Neural progenitor cell (in vitro differentiated cells): ENCODE data around the gene CAPN14. TPM values are rescaled to one million over a fixed set of nuclear protein-coding genes. Genes with fewer than 3 reads are reported as not detected.
A peak's percentile ranks its signal among the peaks of the same experiment; 100 is the strongest.

Source experiments
- DNase-seq: peaks from one replicate; pipeline ENCODE4 v3.0.0-alpha.2; 2016; ENCODE audit warnings: low spot score
- H2AFZ ChIP-seq: fragments of 200-600 bp; sonication (generic); replicated peaks from 2 replicates; pipeline ENCODE4 v1.6.1; 2016; ENCODE audit warnings: antibody characterized with exemption
- H3F3A ChIP-seq: fragments of 200-600 bp; sonication (generic); 2 replicates; pipeline ENCODE4 v1.6.1; 2016; ENCODE audit warnings: antibody characterized with exemption, low read depth
- H3K27ac ChIP-seq: fragments of 200-600 bp; sonication (generic); 2 replicates; pipeline ENCODE4 v1.5.1; 2016; ENCODE audit warnings: mild to moderate bottlenecking
- H3K27me3 ChIP-seq: fragments of 200-600 bp; sonication (generic); 2 replicates; pipeline ENCODE4 v1.6.1; 2016; ENCODE audit warnings: mild to moderate bottlenecking, moderate library complexity
- H3K36me3 ChIP-seq: fragments of 200-600 bp; sonication (generic); 2 replicates; pipeline ENCODE4 v1.5.1; 2016
- H3K4me1 ChIP-seq: fragments of 200-600 bp; sonication (generic); 2 replicates; pipeline ENCODE4 v1.6.1; 2016; ENCODE audit warnings: mixed run types
- H3K4me2 ChIP-seq: fragments of 200-600 bp; sonication (generic); 2 replicates; pipeline ENCODE4 v1.6.1; 2016
- H3K4me3 ChIP-seq: fragments of 200-600 bp; sonication (generic); 2 replicates; pipeline ENCODE4 v1.5.1; 2016
- H3K79me2 ChIP-seq: fragments of 200-600 bp; sonication (generic); 2 replicates; pipeline ENCODE4 v1.6.1; 2016; ENCODE audit warnings: low read depth
- H3K9ac ChIP-seq: fragments of 200-600 bp; sonication (generic); 2 replicates; pipeline ENCODE4 v1.6.1; 2016
- H3K9me3 ChIP-seq: fragments of 200-600 bp; sonication (generic); 2 replicates; pipeline ENCODE4 v1.5.1; 2016; ENCODE audit warnings: low read depth
- H4K20me1 ChIP-seq: fragments of 200-600 bp; sonication (generic); 2 replicates; pipeline ENCODE4 v1.6.1; 2016; ENCODE audit warnings: low read depth
- H3K27ac Mint-ChIP-seq: 3 replicates; pipeline ENCODE4 v1.8.0; 2021; ENCODE audit warnings: mixed read lengths
- H3K27me3 Mint-ChIP-seq: 2 replicates; pipeline ENCODE4 v1.8.0; 2022; ENCODE audit warnings: low read depth, mild to moderate bottlenecking, inconsistent platforms, moderate library complexity, mixed read lengths; ENCODE audit not compliant: insufficient read depth
- H3K36me3 Mint-ChIP-seq: 3 replicates; pipeline ENCODE4 v1.8.0; 2021; ENCODE audit warnings: mixed read lengths
- H3K4me1 Mint-ChIP-seq: 3 replicates; pipeline ENCODE4 v1.8.0; 2021; ENCODE audit warnings: mixed read lengths
- H3K4me3 Mint-ChIP-seq: 3 replicates; pipeline ENCODE4 v1.8.0; 2021; ENCODE audit warnings: mild to moderate bottlenecking, moderate library complexity, mixed read lengths
- H3K9me3 Mint-ChIP-seq: 3 replicates; pipeline ENCODE4 v1.8.0; 2020; ENCODE audit warnings: mixed read lengths
- CTCF ChIP-seq: fragments of 200-600 bp; sonication (generic); IDR thresholded peaks from 2 replicates; pipeline ENCODE4 v1.5.1; 2017; ENCODE audit warnings: antibody characterized with exemption, mild to moderate bottlenecking
- EZH2 ChIP-seq: fragments of 200-600 bp; sonication (generic); IDR thresholded peaks from 2 replicates; pipeline ENCODE4 v1.6.1; 2017; ENCODE audit warnings: antibody characterized with exemption, mild to moderate bottlenecking, moderate library complexity
- EZH2phosphoT487 ChIP-seq: fragments of 200-600 bp; sonication (generic); IDR thresholded peaks from 2 replicates; pipeline ENCODE4 v1.6.1; 2017; ENCODE audit warnings: antibody characterized with exemption
- total RNA-seq: library from RNA; depleted of rRNA; stranded (reverse); fragments of >200 nt; gene quantifications from 2 replicates; pipeline ENCODE4 v1.2.3, GENCODE V29; 2015; ENCODE audit warnings: low replicate concordance

CAPN14 gene
- total RNA-seq, 1 donor from 2014 or later: 0.04 TPM

- H3K27ac Mint-ChIP-seq: no peak overlapping the region
- Histone ChIP-seq H3K9ac (no peak overlapping the region), H3K27ac (no peak overlapping the region), H3K9me3 (no peaks in the 10 kb centered on the region), H3K79me2 (no peaks in the 10 kb centered on the region), H3K27me3 (no peaks in the 10 kb centered on the region), H3K36me3 (no peaks in the 10 kb centered on the region), H3K4me3 (no peak overlapping the region), H3F3A (no peaks in the 10 kb centered on the region), H3K4me1 (no peaks in the 10 kb centered on the region), H3K4me2 (no peak overlapping the region), H2AFZ (no peak overlapping the region), H4K20me1 (no peaks in the 10 kb centered on the region)
- no peaks in the 10 kb centered on the region for H3K9me3 Mint-ChIP-seq
- H3K4me3 Mint-ChIP-seq: no peak overlapping the region
- TF ChIP-seq CTCF (no peak), EZH2phosphoT487 (no peak), EZH2 (no peak)
- H3K27me3 Mint-ChIP-seq: peaks cover 2% of the 10 kb centered on the region
- DNase-seq: no peak
- H3K36me3 Mint-ChIP-seq: peaks cover 4% of the 10 kb centered on the region
- peaks cover 3% of the 10 kb centered on the region for H3K4me1 Mint-ChIP-seq
These were observed 25.7 kb upstream of the CAPN14 start for GRCh38 chr2:31243053-31243452.

DNA sequence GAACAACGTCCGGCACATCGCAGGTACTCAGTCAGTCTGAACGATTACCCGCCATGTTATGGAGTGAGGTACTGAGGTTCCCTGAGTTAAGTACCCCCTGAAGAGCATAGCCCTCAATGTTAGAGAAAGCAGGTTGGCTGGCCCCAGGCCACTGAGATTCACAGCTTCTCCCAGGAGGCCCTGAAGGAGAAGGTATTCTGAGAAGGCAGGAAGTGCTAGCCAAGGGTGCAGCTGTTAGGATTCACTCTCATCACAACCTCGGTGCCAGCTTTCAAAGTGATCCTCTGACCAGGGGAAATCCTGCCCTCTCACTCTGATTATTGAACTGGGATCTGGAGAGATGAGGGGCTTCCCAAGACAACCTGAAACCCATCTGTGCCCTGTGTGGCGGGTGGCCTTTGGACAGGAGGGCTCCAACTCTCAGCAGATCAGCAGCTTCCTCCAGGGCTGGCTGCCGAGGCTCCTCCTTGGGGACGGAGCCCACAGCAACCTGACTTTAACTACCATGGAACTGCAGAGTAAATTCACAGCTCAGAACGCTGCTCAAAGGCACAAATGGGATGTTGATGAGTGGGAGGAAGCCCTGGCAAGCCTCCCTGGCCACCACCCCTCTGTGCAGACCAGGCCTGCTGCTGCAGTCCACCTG lies 24.4 kb upstream of the CAPN14 start:
- DNase-seq: no peak
- peaks cover 3% of the 10 kb centered on the region for H3K4me1 Mint-ChIP-seq
- Histone ChIP-seq H3K4me1 (no peaks in the 10 kb centered on the region), H3K4me3 (no peak overlapping the region), H3K36me3 (no peaks in the 10 kb centered on the region), H3K27ac (no peak overlapping the region), H3K4me2 (no peak overlapping the region), H2AFZ (no peak overlapping the region), H3F3A (no peaks in the 10 kb centered on the region), H3K79me2 (peaks cover 5% of the 10 kb centered on the region), H3K9ac (no peak overlapping the region), H4K20me1 (no peaks in the 10 kb centered on the region), H3K27me3 (no peaks in the 10 kb centered on the region), H3K9me3 (no peaks in the 10 kb centered on the region)
- no peak overlapping the region for H3K27ac Mint-ChIP-seq
- H3K9me3 Mint-ChIP-seq: no peaks in the 10 kb centered on the region
- peaks cover 4% of the 10 kb centered on the region for H3K36me3 Mint-ChIP-seq
- no peak overlapping the region for H3K4me3 Mint-ChIP-seq
- H3K27me3 Mint-ChIP-seq: peaks cover 2% of the 10 kb centered on the region
- no peak for TF ChIP-seq CTCF
- no peak for TF ChIP-seq EZH2phosphoT487
- TF ChIP-seq EZH2: no peak

DNA sequence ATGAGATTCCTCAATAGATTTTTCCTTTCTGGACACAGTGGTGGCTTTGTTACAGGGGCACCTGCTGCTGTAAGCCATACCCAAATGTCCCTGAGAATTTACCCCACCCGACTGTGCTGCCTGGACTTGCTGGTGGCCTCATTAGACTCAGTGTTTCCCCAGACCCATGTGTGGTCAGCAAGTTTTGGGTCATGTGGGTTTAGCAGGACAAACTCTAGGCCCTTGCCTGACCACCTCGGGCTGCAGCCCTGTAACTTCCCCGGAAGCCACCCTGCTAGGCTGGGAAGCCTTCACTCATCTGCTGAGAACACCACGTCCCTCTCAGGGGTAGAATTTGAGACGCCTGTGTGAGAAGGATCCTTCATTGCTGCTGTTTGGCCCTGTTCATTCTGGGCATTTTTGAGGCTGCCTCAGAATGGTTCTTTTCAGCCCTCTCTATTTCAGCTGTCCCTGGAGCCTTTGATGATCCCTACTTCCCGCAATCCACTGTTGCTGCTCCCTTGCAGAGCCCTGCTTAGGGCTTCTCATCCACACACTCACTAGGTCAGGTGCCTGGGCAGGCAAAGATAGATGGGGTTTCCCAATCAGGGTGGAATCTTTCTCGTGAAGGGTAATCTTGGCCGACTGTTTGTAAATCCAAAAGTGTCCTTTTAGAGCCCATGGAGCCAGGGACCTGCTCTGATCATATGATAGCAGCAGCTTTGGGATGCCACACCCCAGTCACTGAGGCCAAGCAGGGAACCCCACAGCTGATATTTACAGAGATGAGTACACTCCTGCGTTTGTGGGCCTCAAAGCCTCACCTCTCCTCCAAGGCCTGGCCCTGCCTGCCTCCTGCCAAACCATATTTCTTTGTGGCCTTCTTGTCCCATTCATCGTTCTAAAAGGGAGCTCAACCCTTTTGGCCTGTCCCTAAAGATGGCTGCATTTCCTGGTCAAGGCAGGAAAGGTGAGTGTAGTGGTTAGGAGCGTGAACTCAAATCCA lies 23.4 kb upstream of the CAPN14 start:
- Histone ChIP-seq H3K36me3 (no peaks in the 10 kb centered on the region), H3K9me3 (no peaks in the 10 kb centered on the region), H3F3A (no peaks in the 10 kb centered on the region), H4K20me1 (peaks cover 5% of the 10 kb centered on the region), H3K27ac (no peak overlapping the region), H3K79me2 (peaks cover 5% of the 10 kb centered on the region), H3K27me3 (no peaks in the 10 kb centered on the region), H2AFZ (no peak overlapping the region), H3K4me1 (no peaks in the 10 kb centered on the region), H3K4me3 (no peak overlapping the region), H3K9ac (no peak overlapping the region), H3K4me2 (no peak overlapping the region)
- no peaks in the 10 kb centered on the region for H3K36me3 Mint-ChIP-seq
- H3K27ac Mint-ChIP-seq: peak overlapping the region; percentile 50
- H3K4me1 Mint-ChIP-seq: peaks cover 6% of the 10 kb centered on the region
- H3K4me3 Mint-ChIP-seq: no peak overlapping the region
- no peaks in the 10 kb centered on the region for H3K9me3 Mint-ChIP-seq
- peaks cover 2% of the 10 kb centered on the region for H3K27me3 Mint-ChIP-seq
- no peak for TF ChIP-seq EZH2phosphoT487
- TF ChIP-seq EZH2: no peak
- no peak for TF ChIP-seq CTCF
- DNase-seq: no peak
